HG02884 (cell line): Measurements from ENCODE around the gene LTA.
"Not testable (repeated sequence)": the region's sequence is repeated elsewhere in the genome, so short reads cannot be mapped to it uniquely, and the experiment has no call there.

Experiments
- ATAC-seq: cut with Tn5 transposase; IDR thresholded peaks from one replicate; pipeline ENCODE4 v1.9.1; 2021; ENCODE audit warnings: mild to moderate bottlenecking, moderate library complexity; ENCODE audit not compliant: unreplicated experiment

The LTA gene

DNA sequence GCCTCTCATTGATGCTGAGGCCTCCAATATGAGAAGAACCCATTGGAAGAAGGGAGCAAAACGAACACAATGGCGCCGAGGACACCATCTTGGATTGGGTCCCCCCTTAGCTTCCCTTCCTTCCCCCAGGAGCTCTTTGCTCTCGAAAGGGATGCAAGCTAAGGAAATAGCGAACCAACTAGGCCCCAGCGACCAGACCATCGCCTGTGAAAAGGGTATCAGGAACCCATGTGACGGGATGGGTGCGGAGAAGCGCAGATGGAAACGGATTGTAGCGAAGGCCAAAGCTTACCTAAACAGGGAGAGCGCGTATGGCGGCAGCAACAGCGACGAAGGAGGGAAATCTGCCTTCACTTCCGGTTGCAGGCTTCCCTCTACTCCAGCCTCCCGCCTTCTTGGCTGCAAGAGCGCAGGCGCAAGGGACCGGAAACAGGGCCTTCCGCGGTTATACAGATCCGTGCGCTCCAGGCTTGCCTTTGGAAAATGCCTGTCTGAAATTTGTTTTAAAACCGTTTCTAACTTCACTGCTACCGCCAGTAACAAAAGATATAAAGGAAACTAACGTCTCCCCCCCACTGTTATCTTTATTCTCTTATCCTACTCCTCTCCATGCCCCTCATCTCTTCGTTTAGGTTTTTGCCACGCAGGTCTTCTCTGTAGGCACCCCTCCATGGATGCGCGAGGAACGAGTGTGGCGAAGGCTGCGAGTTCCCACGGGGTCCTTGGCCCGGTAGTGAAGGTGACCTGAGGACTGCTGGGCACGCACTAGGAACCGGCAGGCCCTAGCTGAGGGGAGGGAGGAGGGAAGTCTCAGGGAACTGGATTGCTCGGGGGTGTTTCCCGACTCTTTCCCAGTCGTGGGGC, 30.2 kb upstream of the LTA start, which contains the start of gene DDX39B:
TSS of gene DDX39B (minus strand) at position 346 of the 864 bp plus-strand sequence. CDS start 1,471 bp downstream, outside the sequence.
- no peak for ATAC-seq

DNA sequence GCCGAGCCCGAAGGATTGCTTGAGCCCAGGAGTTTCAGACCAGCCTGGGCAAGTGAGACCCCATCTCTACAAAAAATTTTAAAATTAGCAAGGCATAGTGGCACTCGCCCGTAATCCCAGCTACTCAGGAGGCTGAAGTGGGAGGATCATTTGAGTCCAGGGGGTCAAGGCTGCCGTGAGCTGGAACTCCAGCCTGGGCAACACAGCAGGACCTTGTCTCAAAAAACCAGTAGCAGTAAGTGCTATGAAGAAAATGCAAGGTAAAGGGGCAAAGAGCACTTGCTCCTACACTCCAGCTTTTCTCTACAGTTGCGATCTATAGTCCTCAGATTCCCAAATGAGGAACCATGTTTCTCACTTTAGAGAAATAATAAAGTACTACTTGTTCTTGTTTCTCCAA, 28.4 kb upstream of the LTA start:
- ATAC-seq, result no peak

DNA sequence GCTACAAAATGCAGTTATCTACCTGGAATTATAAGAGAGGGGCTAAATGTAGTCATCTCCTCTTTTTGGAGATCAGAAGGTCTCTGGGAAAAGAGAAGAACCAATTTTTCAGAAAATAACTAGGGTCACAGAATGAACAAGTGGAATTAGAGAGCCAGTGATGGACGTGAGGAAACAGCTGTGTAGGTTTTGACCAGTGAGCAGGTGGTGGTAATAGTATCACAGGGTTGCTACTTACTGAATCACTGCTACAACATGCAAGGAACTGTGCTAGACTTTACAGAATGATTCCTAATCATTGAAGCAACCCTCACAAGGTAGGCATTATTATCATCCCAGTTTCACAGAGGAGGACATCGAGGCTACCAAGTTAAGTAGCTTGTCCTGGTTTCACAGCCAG, 27.4 kb upstream of the LTA start:
- no peak for ATAC-seq

DNA sequence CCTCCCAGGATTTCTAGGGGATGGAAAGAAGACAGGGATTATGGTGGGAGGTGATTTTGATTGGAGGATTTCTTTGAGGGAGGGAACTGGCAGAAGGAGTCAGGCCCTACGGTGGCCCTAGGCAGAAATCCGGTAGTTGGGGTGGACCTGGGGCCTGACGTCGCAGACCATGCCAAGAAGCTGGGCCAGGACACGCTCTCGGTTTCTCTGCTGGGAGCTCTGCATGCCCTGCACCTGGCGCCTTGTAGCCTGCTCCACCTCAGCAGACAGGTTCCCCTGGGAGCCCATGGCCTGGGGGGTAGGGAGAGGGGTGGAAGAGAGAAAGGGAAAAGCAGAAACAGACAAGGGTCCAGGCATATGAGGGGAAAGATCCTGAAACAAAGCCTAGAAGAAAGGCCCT, 26.8 kb upstream of the LTA start:
- ATAC-seq, result no peak

DNA sequence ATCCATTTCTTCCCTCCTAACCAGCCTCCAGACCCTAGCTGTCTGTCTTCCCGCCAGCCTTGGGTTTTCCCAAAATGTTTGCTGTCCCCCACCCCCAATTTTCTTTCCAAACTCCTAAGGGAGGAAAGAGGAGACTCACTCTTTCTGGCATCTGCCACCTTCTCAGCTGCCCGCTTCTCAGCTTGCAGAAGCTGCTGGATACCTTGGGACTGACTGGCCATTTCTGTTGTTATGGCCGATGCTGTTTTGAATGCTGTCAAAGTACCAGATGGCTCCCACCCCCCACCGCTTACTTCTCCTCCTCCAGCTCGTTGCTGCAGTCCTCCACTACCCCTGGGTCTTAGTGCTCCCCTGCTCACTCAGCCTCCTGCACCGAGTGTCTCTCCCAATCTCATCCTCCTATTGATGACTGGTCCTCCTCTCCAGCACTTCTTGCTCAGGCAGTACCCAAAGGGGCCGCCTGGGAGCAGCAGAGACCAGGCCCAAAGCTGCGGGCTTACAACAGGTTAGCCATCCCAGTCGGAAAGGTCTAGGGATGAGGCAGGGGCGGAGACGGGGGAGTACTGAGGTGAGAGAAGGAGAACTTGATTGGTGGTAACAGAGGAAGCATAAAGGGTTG, 25.6 kb upstream of the LTA start, which contains the start of gene ATP6V1G2:
TSS of gene ATP6V1G2 (minus strand) at position 270 of the 619 bp plus-strand sequence. CDS start at position 221, 49 bp downstream.
- no peak for ATAC-seq

DNA sequence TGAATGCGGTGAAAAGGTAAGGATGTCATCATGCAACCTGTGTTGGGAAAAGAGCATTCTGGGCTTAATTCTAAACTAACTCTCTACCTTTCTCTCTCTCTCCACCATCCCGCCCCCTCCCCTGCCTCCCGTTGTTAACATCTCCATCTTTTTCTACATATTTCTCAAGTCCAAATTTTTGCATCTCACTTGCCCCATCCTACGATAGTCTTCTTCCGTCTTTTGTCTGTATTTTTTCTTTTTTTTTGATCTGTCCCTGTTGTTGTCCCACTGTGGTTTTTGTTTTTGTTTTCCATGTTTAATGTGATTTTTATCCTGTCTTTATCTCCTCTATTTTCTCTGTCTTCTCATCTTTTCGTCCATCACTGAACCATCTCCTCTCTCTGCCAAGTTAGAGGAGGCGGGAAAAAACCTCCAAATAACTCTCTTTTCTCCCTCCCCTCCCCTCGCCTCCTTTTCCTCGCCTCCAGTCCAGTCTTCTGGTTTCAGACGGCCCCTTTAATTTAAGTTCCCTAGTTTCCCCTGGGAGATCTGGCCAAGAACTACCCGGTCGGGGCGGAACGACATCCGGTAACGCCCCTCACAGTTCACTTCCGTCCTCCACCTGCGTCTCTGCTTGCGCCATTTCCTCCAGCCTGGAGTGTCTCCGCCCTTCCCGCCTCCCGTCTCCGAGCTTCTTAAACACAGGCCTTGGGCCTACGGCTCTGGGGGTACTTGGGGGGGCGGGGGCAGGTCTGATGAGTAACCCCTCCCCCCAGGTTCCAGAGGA, 24.9 kb upstream of the LTA start, which contains the start of gene NFKBIL1:
TSS of gene NFKBIL1 (plus strand) at position 651 of the 769 bp plus-strand sequence. CDS start at position 738, 87 bp downstream.
- no peak for ATAC-seq

DNA sequence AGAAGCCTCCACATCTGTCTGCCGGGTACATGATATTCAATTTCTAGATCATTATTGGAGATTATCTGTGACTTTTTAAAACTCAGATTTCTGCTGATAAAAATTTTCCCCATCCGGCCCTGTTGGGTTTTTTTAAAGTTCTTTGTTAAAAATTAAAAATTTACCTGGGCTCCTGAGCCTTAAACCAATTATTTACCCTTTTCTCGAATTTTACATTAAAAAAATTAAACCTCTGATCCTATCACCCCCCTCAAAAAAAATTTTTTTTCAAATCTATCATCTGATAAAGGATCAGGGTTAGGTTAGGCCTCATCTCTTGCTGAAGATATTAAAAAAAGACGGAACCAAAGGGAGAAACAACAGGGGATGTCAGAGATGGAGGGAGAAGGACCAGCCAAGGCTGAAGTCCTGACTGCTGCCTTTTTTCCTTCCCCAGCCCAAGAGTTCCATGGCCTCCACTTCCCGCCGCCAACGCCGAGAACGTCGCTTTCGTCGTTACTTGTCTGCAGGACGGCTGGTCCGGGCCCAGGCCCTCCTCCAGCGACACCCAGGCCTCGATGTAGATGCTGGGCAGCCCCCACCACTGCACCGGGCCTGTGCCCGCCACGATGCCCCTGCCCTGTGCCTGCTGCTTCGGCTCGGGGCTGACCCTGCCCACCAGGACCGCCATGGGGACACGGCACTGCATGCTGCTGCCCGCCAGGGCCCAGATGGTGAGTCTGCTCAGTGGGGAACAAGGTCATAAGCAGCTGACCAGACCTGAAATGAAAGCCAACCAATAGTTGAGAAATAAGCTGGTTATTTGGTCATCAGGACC, 24.2 kb upstream of the LTA start:
- ATAC-seq, result no peak

DNA sequence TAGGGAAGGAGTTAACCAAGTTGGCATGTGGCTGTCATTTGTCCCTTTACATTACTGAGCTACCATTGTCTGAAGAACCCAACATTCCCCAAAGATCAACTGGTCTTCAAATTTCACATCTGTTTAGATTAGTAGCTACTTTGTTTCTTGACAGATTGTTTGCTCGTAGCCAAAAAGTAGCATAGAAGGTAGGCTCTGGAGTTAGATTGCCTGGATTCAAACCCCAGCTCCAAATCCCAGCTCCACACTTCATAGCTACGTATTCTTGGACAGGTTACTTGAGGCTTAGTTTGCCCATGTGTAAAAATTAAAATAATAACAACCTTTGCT, 23.6 kb upstream of the LTA start:
- ATAC-seq, result no peak

DNA sequence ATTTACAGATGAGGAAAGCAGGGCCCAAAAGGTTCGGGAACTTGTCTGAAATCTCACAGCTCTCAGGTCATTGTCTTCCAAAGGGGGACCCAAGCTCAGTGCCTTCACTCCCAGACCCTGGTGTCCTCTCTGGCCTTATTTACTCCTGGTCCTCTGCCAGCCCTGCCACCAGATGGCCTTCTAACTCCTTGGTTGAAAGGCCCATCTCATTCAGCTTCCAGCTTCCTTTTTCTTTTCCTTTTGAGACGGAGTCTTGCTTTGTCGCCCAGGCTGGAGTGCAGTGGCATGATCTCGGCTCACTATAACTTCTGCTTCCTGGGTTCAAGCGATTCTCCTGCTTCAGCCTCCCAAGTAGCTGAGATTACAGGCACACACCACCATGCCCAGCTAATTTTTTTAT, 20.7 kb upstream of the LTA start:
- ATAC-seq, result not testable (repeated sequence)

DNA sequence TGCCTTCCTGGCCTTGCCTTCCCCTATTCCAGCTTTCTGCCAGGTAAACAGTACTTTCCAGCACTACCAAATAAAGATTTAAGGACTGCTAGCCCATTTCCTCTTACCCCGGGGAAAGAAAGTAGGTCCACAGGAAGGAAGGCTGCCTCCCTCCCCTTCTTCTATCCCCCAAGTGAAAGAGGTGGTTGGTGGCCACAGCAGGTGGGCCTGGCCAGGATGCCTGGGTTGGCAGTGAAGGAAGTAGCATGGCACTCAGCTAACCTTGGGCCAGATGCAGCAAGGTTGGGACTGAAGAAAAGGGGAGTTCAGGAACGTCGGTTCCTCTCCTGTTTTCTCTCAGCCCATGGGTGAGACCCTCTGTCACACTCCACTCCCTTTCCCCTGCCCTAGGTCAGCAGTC, 15.8 kb upstream of the LTA start:
- ATAC-seq, result no peak

DNA sequence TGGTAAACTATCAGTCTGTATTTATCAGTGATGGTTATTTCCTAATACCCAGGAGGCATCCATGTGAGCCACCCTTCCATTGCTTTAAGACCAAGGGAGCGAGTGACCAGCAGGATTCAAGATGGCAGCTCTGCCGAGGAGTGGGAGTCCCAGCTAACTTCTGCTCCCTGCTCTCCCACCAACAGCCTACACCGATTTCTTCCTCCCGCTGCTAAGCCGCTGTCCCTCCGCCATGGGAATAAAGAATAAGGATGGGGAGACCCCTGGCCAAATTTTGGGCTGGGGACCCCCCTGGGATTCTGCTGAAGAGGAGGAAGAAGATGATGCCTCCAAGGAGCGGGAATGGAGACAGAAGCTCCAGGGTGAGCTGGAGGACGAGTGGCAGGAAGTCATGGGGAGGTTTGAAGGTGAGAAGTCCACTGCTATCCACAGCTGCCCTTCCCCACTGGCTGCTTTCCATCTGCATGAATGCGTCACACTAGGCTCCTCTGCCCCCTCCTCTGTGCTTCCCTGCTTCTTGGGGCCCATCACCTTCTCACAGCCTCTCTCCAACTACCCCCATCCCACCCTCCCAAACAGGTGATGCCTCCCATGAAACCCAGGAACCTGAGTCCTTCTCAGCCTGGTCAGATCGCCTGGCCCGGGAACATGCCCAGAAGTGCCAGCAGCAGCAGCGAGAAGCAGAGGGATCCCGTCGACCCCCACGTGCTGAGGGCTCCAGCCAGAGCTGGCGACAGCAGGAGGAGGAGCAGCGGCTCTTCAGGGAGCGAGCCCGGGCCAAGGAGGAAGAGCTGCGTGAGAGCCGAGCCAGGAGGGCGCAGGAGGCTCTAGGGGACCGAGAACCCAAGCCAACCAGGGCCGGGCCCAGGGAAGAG, 14.4 kb upstream of the LTA start:
- no peak for ATAC-seq

DNA sequence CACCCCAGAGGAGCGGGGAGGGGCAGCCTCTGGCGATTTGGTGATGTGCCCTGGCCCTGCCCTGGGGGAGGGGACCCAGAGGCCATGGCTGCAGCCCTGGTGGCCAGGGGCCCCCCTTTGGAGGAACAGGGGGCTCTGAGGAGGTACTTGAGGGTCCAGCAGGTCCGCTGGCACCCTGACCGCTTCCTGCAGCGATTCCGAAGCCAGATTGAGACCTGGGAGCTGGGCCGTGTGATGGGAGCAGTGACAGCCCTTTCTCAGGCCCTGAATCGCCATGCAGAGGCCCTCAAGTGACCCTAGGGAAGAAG, 13.8 kb upstream of the LTA start:
- no peak for ATAC-seq

DNA sequence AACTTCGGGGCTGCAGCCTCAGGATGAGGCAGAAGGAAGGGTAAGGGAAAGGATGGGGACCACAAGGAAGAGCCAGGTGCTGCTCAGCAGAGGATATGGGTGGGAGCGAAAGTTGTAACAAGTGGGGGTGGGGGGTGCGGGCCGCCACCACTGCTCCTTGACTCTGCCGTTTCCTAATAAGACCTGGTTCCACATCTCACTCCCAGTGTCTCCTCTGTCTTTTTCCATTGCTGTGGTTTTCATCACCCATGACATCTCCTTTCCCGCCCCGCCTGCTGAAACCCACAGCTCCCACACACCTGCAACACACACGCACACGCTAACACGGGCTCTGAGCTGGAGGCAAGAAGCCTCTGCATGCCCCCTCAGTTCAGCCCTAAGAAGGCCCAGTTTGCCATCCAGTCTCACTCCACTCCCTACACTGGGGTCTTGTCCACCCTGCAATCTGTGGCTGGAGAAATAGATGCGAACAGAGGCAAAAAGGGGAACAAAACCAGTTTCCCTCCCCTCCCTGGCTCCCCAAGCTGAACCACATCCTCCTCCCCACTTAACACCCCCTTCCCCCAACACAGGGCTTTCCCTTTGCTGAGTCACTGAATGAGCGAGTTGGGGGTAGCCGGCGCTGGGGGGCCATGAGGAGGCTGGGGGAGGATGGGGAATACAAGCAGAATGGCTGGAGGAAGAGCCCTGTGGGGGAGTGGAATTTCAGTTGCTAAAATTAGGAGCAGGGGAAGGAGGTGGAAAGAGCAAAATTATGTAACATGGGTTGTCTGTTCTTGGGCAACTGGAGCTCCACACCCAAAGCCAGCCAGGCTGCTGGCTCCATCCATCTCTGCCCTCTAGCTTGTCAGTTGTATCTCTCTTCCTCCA, 13.2 kb upstream of the LTA start:
- ATAC-seq, result no peak

DNA sequence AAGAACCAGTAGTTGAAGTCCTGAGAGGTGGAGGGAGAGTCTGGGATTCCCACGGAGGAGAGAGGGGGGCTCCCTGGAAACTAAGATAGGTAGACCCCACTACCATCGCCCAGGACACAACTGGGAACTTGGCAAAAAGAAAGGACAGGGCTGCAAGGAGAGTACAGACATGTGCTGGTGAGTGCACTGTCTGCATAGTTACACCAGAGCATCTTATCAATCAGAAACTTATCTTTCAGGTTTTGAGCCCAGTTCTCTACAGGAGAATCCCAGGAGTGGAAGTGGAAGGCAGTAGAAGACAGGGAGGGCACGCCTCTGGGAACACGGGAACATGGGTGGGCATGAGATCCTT, 12.5 kb upstream of the LTA start:
- no peak for ATAC-seq

DNA sequence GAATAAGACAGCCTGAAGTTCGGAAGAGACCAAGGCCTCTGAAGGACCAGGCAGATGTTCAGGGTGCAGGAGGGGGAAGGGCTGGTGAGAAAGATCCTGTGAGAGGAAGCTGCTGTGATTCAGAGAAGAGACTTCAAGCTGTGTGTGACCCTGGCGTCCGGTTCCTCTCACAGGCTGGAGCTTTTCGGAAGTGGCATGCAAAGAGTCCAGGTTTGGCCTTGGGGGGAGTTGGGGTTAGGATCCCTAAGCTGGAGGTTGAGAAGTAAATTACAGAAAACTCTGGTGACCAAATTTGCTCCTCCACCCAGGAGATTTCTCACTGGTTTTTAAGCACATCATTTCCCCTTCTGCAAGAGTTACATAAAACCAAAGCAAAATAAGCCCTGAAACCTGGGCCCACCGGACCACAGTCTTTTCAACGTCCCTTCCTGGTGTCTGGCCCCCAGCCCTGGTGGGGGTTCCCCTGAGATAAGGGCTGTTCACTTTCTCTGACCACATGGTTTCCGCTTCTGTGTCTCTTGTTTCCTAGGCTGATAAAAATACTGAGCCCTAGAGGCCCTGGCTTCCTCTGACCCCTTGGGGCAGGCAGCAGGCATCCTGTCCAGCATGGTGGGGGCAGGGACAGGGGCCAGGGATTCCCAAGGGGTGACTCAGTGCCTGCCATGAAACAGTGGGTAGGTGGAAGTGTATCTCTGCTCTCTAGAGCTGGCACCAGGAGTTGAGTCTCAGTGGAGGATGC, 12.0 kb upstream of the LTA start:
- peak; percentile 58 for ATAC-seq

DNA sequence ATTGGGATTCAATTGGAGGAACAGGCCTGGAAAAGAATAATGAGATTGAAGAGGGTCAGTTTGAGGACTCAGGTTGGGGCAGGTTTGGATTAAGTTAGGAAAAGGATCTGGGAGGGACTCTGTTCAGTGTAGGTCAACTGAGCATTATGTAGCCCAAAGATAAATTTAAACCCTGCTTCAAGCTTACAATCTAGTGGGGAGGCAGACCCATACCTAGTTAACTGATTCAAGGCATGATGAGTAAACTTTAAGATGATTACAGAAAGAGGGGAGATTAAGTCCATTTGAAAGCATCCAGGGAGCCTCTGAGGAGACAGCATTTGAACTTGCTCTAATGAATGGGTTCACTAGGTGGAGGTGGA, 11.4 kb upstream of the LTA start:
- no peak for ATAC-seq

DNA sequence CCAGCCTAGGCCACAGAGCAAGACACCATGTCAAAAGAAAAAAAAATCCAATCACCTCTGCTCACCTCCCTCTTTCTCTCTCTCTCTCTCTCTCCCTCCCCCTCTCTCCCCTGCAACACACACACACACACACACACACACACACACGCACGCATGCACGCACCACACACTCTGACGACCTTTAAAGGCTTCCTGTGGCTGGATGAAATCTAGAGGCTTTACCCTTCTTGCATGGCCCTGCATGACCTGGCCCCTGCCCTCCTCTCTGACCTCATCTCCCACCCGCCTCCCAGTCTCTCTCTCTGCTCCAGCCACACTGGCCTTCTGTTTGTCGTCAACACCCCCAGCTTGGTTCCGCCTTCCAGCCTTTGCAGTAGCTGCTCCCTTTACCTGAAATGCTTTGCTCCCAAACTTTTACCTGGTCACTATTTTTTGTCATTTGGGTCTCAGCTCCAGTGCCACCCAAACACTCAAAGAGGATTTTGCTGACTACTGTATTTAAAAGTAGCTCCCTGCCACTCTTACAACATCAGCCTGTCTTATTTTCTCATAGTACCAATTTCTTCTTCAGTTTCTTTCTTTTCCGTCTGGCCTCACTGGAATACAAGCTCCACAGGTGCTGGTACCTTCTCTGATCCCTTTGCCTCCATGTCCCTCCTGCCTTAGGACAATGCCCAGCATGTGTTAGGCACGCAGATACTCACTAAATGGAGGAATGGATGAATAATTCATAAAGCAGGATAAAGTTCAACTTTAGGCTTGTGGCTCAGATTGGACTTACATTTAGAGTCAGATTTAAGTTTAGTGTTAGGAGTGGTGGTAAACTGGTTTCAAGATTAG, 4.3 kb upstream of the LTA start:
- ATAC-seq, result no peak
